Measurements from ENCODE around the gene DERL3.

- TF ChIP-seq, protein P1, sequence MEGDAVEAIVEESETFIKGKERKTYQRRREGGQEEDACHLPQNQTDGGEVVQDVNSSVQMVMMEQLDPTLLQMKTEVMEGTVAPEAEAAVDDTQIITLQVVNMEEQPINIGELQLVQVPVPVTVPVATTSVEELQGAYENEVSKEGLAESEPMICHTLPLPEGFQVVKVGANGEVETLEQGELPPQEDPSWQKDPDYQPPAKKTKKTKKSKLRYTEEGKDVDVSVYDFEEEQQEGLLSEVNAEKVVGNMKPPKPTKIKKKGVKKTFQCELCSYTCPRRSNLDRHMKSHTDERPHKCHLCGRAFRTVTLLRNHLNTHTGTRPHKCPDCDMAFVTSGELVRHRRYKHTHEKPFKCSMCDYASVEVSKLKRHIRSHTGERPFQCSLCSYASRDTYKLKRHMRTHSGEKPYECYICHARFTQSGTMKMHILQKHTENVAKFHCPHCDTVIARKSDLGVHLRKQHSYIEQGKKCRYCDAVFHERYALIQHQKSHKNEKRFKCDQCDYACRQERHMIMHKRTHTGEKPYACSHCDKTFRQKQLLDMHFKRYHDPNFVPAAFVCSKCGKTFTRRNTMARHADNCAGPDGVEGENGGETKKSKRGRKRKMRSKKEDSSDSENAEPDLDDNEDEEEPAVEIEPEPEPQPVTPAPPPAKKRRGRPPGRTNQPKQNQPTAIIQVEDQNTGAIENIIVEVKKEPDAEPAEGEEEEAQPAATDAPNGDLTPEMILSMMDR (IDR thresholded peaks at IDR 0.05), result no peak
- TF ChIP-seq EP300 (IDR thresholded peaks at IDR 0.05; ENCODE audit: low read depth), result no peak
- no peak for TF ChIP-seq POLR2A (IDR thresholded peaks at IDR 0.05)
These were observed 45.3 kb upstream of the DERL3 start for GRCh38 chr22:23884140-23884539.

Data from transverse colon (tissue), 3 donors.